Measurements from ENCODE around the gene TPMT. TPM values are rescaled to one million over a fixed set of nuclear protein-coding genes. Genes with fewer than 3 reads are reported as not detected.

The TPMT gene
- total RNA-seq, 3 donors from 2014 or later, result 5.6 to 10.2 (median 8.9) TPM

DNA sequence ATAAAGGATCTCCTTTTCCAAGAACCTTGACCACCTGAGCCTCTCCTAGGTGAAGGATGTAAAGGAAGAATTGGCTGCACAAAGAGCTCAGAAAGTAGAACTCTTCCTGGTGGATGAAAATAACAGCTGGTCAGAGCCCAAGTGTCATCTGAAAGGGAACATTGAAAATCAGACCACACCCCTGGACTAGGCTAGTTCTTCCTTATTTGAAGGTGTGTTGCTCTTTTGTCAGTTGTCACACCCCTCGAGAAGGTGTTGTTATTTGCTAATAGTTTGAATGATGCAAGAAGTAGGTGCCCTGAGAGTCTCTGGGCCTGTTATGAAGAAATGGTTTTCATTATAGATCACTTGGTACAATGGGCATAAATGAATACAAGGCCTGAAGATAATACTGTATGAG is 63.5 kb downstream of the TPMT start:
- intact Hi-C loops (cut with DNase I; ENCODE audit: low total_unique reads), result no loop called here
- Histone ChIP-seq H3K4me1 (no peaks in the 10 kb centered on the region), H3K36me3 (no peaks in the 10 kb centered on the region), H3K9me3 (no peaks in the 10 kb centered on the region), H3K27me3 (no peaks in the 10 kb centered on the region), H3K4me3 (no peak overlapping the region), H3K27ac (peak overlapping the region; percentile 38 to 56)
- no peak for DNase-seq (ENCODE audit: low spot score in 2 of 2)
- TF ChIP-seq POLR2AphosphoS5 (IDR thresholded peaks at IDR 0.05) (no peak), POLR2A (IDR thresholded peaks at IDR 0.05) (no peak)
- TF ChIP-seq, protein P1, sequence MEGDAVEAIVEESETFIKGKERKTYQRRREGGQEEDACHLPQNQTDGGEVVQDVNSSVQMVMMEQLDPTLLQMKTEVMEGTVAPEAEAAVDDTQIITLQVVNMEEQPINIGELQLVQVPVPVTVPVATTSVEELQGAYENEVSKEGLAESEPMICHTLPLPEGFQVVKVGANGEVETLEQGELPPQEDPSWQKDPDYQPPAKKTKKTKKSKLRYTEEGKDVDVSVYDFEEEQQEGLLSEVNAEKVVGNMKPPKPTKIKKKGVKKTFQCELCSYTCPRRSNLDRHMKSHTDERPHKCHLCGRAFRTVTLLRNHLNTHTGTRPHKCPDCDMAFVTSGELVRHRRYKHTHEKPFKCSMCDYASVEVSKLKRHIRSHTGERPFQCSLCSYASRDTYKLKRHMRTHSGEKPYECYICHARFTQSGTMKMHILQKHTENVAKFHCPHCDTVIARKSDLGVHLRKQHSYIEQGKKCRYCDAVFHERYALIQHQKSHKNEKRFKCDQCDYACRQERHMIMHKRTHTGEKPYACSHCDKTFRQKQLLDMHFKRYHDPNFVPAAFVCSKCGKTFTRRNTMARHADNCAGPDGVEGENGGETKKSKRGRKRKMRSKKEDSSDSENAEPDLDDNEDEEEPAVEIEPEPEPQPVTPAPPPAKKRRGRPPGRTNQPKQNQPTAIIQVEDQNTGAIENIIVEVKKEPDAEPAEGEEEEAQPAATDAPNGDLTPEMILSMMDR (IDR thresholded peaks at IDR 0.05), result no peak

DNA sequence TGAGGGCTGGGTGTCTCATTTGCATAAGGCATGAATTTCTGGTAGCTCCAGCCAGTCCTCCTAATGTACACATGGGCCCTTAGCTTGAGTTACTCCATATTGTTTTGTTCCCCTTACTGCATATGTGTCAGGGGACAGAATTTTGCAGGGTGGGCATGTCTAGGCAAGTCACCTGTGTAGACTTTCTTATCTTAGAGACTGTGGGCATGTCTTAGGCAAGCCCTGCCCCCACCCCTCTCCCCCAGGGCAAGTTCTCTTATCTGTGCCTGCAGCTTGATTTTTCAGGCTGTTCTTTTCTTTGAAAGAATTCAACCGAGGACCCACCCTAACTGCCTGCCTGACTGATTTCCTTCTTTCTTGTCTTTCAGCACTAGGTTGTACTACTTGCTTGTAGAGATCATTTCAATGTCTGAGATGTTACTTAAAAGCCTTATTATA is 64.5 kb downstream of the TPMT start:
- no peaks in the 10 kb centered on the region for H3K27me3 ChIP-seq
- H3K36me3 ChIP-seq, result no peaks in the 10 kb centered on the region
- DNase-seq (ENCODE audit: low spot score in 2 of 2), result no peak
- H3K4me1 ChIP-seq, result no peaks in the 10 kb centered on the region
- no peak overlapping the region for H3K4me3 ChIP-seq
- intact Hi-C loops (cut with DNase I; ENCODE audit: low total_unique reads), result no loop called here
- H3K9me3 ChIP-seq, result no peaks in the 10 kb centered on the region
- TF ChIP-seq, protein P1 (IDR thresholded peaks at IDR 0.05), result no peak
- TF ChIP-seq POLR2AphosphoS5 (IDR thresholded peaks at IDR 0.05), result no peak
- TF ChIP-seq POLR2A (IDR thresholded peaks at IDR 0.05), result no peak
- H3K27ac ChIP-seq, result peak overlapping the region in 1 of 2 donors; percentile 56

DNA sequence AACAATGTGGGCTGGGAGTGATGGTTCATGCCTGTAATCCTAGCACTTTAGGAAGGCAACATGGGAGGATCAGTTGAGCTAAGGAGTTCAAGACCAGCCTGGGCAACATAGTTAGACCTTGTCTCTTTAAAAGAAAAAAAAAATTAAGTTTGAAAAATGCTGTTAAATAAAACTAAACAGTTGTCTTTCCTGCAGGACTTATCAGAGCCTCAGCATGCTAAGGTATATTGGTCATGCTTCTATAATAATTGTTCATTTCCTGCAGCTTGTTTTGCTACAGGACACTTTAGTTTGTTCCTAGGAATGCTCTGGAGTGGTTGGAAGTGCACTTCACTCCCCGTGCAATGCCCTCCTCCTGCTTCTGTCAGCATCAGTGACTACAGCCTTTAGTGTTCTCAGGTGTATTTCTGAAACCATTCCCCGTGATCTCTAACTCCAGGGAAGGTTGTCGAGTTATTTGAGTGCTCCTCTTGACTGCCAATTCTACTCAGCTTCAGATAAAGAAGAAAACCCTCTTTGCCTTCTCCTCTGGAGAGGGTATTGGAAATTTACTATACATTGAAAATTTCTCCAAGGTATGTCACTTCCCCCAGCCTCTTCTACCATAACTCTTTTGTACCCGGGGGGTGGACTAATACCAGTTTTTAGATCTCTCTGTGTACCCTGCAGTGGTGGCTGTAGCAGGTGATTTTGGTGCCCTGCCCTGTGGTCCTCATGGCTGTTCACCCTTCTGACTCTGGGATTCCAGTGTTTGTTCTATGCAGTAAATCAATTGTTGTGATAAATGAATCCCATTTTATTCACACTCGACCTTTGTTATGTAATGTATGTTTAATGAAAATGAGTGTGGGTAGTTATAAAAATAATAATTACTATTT is 66.2 kb downstream of the TPMT start:
- no peaks in the 10 kb centered on the region for H3K36me3 ChIP-seq
- peak overlapping the region; percentile 11 to 66 for H3K27ac ChIP-seq
- no peak for DNase-seq (ENCODE audit: low spot score in 2 of 2)
- H3K4me1 ChIP-seq, result no peaks in the 10 kb centered on the region
- TF ChIP-seq, protein P1 (IDR thresholded peaks at IDR 0.05), result no peak
- no peak for TF ChIP-seq POLR2A (IDR thresholded peaks at IDR 0.05)
- TF ChIP-seq POLR2AphosphoS5 (IDR thresholded peaks at IDR 0.05), result no peak
- H3K27me3 ChIP-seq, result no peaks in the 10 kb centered on the region
- no peaks in the 10 kb centered on the region for H3K9me3 ChIP-seq
- intact Hi-C loops (cut with DNase I; ENCODE audit: low total_unique reads), result no loop called here
- H3K4me3 ChIP-seq, result no peak overlapping the region

DNA sequence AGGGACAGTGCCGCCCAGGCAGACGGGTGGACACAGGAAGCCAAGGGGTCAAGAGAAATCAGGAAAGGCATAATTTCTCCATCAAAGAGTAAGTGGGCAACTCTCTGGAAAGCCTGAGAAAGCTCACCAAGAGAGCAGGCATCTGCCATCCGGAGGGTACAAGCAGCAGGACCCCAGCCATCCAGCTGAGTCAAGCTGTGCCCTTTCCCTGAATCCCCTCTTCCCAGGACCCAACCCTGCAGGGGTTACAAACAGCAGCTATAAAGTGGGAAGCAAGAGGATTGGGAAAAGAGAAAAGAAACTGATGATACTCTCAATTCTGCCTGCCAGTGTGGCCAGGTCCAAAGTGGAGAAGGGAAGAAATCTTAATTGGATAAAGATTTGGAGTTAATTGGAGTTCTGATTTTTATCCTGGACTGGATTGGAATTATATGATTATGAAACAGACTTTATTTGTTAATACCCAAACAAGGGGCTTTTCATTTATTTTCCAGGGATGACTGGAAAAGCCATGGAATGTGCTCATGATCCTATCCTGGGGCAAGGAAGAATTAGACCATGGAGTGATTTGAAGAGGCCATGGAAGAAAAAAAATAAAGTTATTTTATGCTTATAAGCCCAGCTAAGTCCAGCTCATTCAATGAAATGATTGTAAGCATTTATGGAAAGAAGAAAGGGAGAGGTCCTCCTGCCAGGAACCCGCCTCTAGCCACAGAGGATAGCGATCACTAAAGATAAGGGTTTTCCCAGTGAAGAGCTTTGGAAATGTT is 67.3 kb downstream of the TPMT start:
- Histone ChIP-seq H3K9me3 (no peaks in the 10 kb centered on the region), H3K36me3 (no peaks in the 10 kb centered on the region), H3K4me3 (no peak overlapping the region), H3K27ac (peak overlapping the region; percentile 11 to 70), H3K4me1 (no peaks in the 10 kb centered on the region), H3K27me3 (no peaks in the 10 kb centered on the region)
- no peak for DNase-seq (ENCODE audit: low spot score in 2 of 2)
- intact Hi-C loops (cut with DNase I; ENCODE audit: low total_unique reads), result no loop called here
- TF ChIP-seq, protein P1 (IDR thresholded peaks at IDR 0.05), result no peak
- TF ChIP-seq POLR2AphosphoS5 (IDR thresholded peaks at IDR 0.05) (no peak), POLR2A (IDR thresholded peaks at IDR 0.05) (no peak)

Measured in breast epithelium (tissue), 4 donors.